ENCODE data around the gene ZNF540. TPM values are rescaled to one million over a fixed set of nuclear protein-coding genes. Genes with fewer than 3 reads are reported as not detected.

ZNF540 gene
- total and polyA plus RNA-seq, 4 donors = 1.2 to 5.7 (median 2.9) TPM

- Histone ChIP-seq H3K27ac (ENCODE audit: low read depth in 1 of 2, low read length in 1 of 2) (peak overlapping the region in 1 of 2 donors; percentile 93), H3K27me3 (ENCODE audit: control insufficient read depth in 3 of 3, insufficient read depth in 3 of 3, low read length in 2 of 3) (no peaks in the 10 kb centered on the region), H3K4me3 (peak overlapping the region; percentile 60), H3K9me3 (ENCODE audit: control insufficient read depth in 4 of 4, insufficient read depth in 3 of 4, low read length in 3 of 4) (peaks cover 0 to 8% (median 0%) of the 10 kb centered on the region in 4 donors), H3K36me3 (ENCODE audit: control insufficient read depth in 4 of 4, insufficient read depth in 4 of 4, low read length in 4 of 4) (peaks cover 0 to 5% (median 2%) of the 10 kb centered on the region in 4 donors), H3K9ac (ENCODE audit: insufficient read depth in 1 of 2, low read length in 2 of 2) (peak overlapping the region; percentile 11 to 48), H3K4me1 (ENCODE audit: control insufficient read depth in 5 of 5, insufficient read depth in 5 of 5, low read length in 5 of 5) (peaks cover 0 to 20% (median 3%) of the 10 kb centered on the region in 5 donors)
- no peak for TF ChIP-seq CTCF (IDR thresholded peaks at IDR 0.05; ENCODE audit: control extremely low read depth, extremely low read depth)
- WGBS, 2 donors = 4 to 5% methylated on average over 5 of the region's 5 CpGs
- peak in 1 of 3 donors; percentile 33 for DNase-seq
- ATAC-seq (ENCODE audit: insufficient read depth, low FRiP score) = no peak
Observed at GRCh38 chr19:37654118-37654517, 59.4 kb downstream of the ZNF540 start.

- peak overlapping the region; percentile 89 to 93 for H3K27ac ChIP-seq (ENCODE audit: low read depth in 1 of 2, low read length in 1 of 2)
- H3K9ac ChIP-seq (ENCODE audit: insufficient read depth in 1 of 2, low read length in 2 of 2) = peak overlapping the region; percentile 48 to 69
- H3K27me3 ChIP-seq (ENCODE audit: control insufficient read depth in 3 of 3, insufficient read depth in 3 of 3, low read length in 2 of 3) = no peaks in the 10 kb centered on the region
- H3K9me3 ChIP-seq (ENCODE audit: control insufficient read depth in 4 of 4, insufficient read depth in 3 of 4, low read length in 3 of 4) = peaks cover 0 to 5% (median 0%) of the 10 kb centered on the region in 4 donors
- H3K4me3 ChIP-seq = peak overlapping the region; percentile 60
- peak; percentile 51 to 72 (median 65) for DNase-seq
- peaks cover 0 to 20% (median 3%) of the 10 kb centered on the region in 5 donors for H3K4me1 ChIP-seq (ENCODE audit: control insufficient read depth in 5 of 5, insufficient read depth in 5 of 5, low read length in 5 of 5)
- 0% methylated on average over 40 of the region's 40 CpGs for WGBS, 2 donors
- TF ChIP-seq CTCF (IDR thresholded peaks at IDR 0.05; ENCODE audit: control extremely low read depth, extremely low read depth) = no peak
- ATAC-seq (ENCODE audit: insufficient read depth, low FRiP score) = peak; percentile 54
- H3K36me3 ChIP-seq (ENCODE audit: control insufficient read depth in 4 of 4, insufficient read depth in 4 of 4, low read length in 4 of 4) = no peaks in the 10 kb centered on the region
Observed at GRCh38 chr19:37654629-37655300, 60.1 kb downstream of the ZNF540 start.

- H3K4me3 ChIP-seq = peak within 1 kb of the TSS; percentile 60
- WGBS, 2 donors = 1% methylated on average over 27 to 34 of the region's 34 CpGs
- peak within 1 kb of the TSS; percentile 89 to 93 for H3K27ac ChIP-seq (ENCODE audit: low read depth in 1 of 2, low read length in 1 of 2)
- H3K9ac ChIP-seq (ENCODE audit: insufficient read depth in 1 of 2, low read length in 2 of 2) = peak within 1 kb of the TSS; percentile 69 to 89
- DNase-seq = peak; percentile 92 to 96 (median 95)
- no peaks in the 10 kb centered on the region for H3K27me3 ChIP-seq (ENCODE audit: control insufficient read depth in 3 of 3, insufficient read depth in 3 of 3, low read length in 2 of 3)
- no peak for TF ChIP-seq CTCF (IDR thresholded peaks at IDR 0.05; ENCODE audit: control extremely low read depth, extremely low read depth)
- peak; percentile 85 for ATAC-seq (ENCODE audit: insufficient read depth, low FRiP score)
- H3K36me3 ChIP-seq (ENCODE audit: control insufficient read depth in 4 of 4, insufficient read depth in 4 of 4, low read length in 4 of 4) = no peaks in the 10 kb centered on the region
- peaks cover 0 to 2% (median 0%) of the 10 kb centered on the region in 4 donors for H3K9me3 ChIP-seq (ENCODE audit: control insufficient read depth in 4 of 4, insufficient read depth in 3 of 4, low read length in 3 of 4)
- peaks cover 0 to 20% (median 3%) of the 10 kb centered on the region in 5 donors for H3K4me1 ChIP-seq (ENCODE audit: control insufficient read depth in 5 of 5, insufficient read depth in 5 of 5, low read length in 5 of 5)
Observed at GRCh38 chr19:37655301-37655688, 60.6 kb downstream of the ZNF540 start, which contains the start of gene ZFP30. Gene ZFP30, minus strand, starts transcription at chr19:37655465. Its CDS starts 7,643 bp downstream, at chr19:37647822.

Data from lung (tissue), 12 donors.